MM.1S (cell line): ENCODE measurements around the gene BMP8B.

Experiments
- DNase-seq: peaks from one replicate; pipeline ENCODE4 v3.0.0-alpha.2; 2015
- H2AFZ ChIP-seq: fragments of 300-600 bp; sonication (generic); 2 replicates; pipeline ENCODE4 v1.6.0; 2016; ENCODE audit warnings: antibody characterized with exemption, low read length
- H3F3A ChIP-seq: fragments of 300-600 bp; sonication (generic); 2 replicates; pipeline ENCODE4 v1.6.1; 2016; ENCODE audit warnings: mild to moderate bottlenecking, antibody characterized with exemption, low read length, moderate library complexity, mixed read lengths; ENCODE audit not compliant: insufficient read depth
- H3K27ac ChIP-seq: fragments of 300-600 bp; sonication (generic); 2 replicates; pipeline ENCODE4 v1.5.1; 2016; ENCODE audit warnings: mild to moderate bottlenecking, low read length
- H3K27me3 ChIP-seq: fragments of 300-600 bp; sonication (generic); replicated peaks from 2 replicates; pipeline ENCODE4 v1.6.0; 2016; ENCODE audit warnings: low read length; ENCODE audit not compliant: insufficient read depth
- H3K36me3 ChIP-seq: fragments of 300-600 bp; sonication (generic); replicated peaks from 2 replicates; pipeline ENCODE4 v1.6.1; 2016; ENCODE audit warnings: mild to moderate bottlenecking, low read length, mixed read lengths; ENCODE audit not compliant: insufficient read depth
- H3K4me1 ChIP-seq: fragments of 300-600 bp; sonication (generic); 2 replicates; pipeline ENCODE4 v1.6.1; 2016; ENCODE audit warnings: low read length, mixed read lengths
- H3K4me2 ChIP-seq: fragments of 300-600 bp; sonication (generic); 2 replicates; pipeline ENCODE4 v1.6.0; 2016; ENCODE audit warnings: low read depth, low read length
- H3K4me3 ChIP-seq: fragments of 300-600 bp; sonication (generic); 2 replicates; pipeline ENCODE4 v1.5.1; 2016; ENCODE audit warnings: low read length, mixed read lengths
- H3K79me2 ChIP-seq: fragments of 300-600 bp; sonication (generic); 2 replicates; pipeline ENCODE4 v1.6.1; 2016; ENCODE audit warnings: mixed run types, low read length, mixed read lengths
- H3K9ac ChIP-seq: fragments of 300-600 bp; sonication (generic); 2 replicates; pipeline ENCODE4 v1.6.1; 2016; ENCODE audit warnings: low read length, mixed read lengths
- H3K9me2 ChIP-seq: fragments of 300-600 bp; sonication (generic); replicated peaks from 2 replicates; pipeline ENCODE4 v1.6.1; 2016; ENCODE audit warnings: mild to moderate bottlenecking, low read length, mixed read lengths; ENCODE audit not compliant: insufficient read depth
- H3K9me3 ChIP-seq: fragments of 300-600 bp; sonication (generic); replicated peaks from 2 replicates; pipeline ENCODE4 v1.6.1; 2016; ENCODE audit warnings: mild to moderate bottlenecking, low read length, mixed read lengths; ENCODE audit not compliant: insufficient read depth
- H4K20me1 ChIP-seq: fragments of 300-600 bp; sonication (generic); 2 replicates; pipeline ENCODE4 v1.6.1; 2016; ENCODE audit warnings: mild to moderate bottlenecking, low read length, moderate library complexity, mixed read lengths; ENCODE audit not compliant: insufficient read depth
- CTCF ChIP-seq: fragments of 300-600 bp; sonication (generic); IDR thresholded peaks from 2 replicates; pipeline ENCODE4 v1.5.1; 2016; ENCODE audit warnings: antibody characterized with exemption, low read length, mixed read lengths
- EZH2 ChIP-seq: fragments of 300-600 bp; sonication (generic); optimal IDR thresholded peaks from 2 replicates; pipeline ENCODE3; 2017; ENCODE audit warnings: low read depth, mild to moderate bottlenecking, antibody characterized with exemption, low read length, mixed read lengths
- EZH2phosphoT487 ChIP-seq: fragments of 300-600 bp; sonication (generic); IDR thresholded peaks from 2 replicates; pipeline ENCODE4 v1.6.1; 2018; ENCODE audit warnings: antibody characterized with exemption, low read length

The BMP8B gene

GRCh38 chr1:39788758-39789570 lies at the start of gene BMP8B:
BMP8B (minus strand) TSS chr1:39788865; CDS start chr1:39788485, 380 bp downstream.
- TF ChIP-seq EZH2, result no peak
- TF ChIP-seq EZH2phosphoT487, result no peak
- no peak for TF ChIP-seq CTCF
- Histone ChIP-seq H2AFZ (peak within 1 kb of the TSS; percentile 91), H3K27me3 (no peaks in the 10 kb centered on the region), H4K20me1 (no peaks in the 10 kb centered on the region), H3K79me2 (peaks cover 31% of the 10 kb centered on the region), H3K4me1 (peaks cover 9% of the 10 kb centered on the region), H3K36me3 (no peaks in the 10 kb centered on the region), H3K9me2 (no peaks in the 10 kb centered on the region), H3K4me3 (peak within 1 kb of the TSS; percentile 84), H3K9ac (peak within 1 kb of the TSS; percentile 77), H3K27ac (peak within 1 kb of the TSS; percentile 58; the same call in 1 of the 2 replicates), H3F3A (peaks cover 5% of the 10 kb centered on the region), H3K9me3 (no peaks in the 10 kb centered on the region), H3K4me2 (peak within 1 kb of the TSS; percentile 98)
- peak; percentile 77 for DNase-seq

GRCh38 chr1:39836595-39837110 lies 48.0 kb upstream of the BMP8B start:
- H3K9me2 ChIP-seq, result no peaks in the 10 kb centered on the region
- no peaks in the 10 kb centered on the region for H4K20me1 ChIP-seq
- no peaks in the 10 kb centered on the region; the same call in 1 of the 2 replicates for H3K36me3 ChIP-seq
- no peak overlapping the region for H3K27ac ChIP-seq
- no peaks in the 10 kb centered on the region for H3K27me3 ChIP-seq
- no peaks in the 10 kb centered on the region for H3K79me2 ChIP-seq
- no peak overlapping the region for H3K4me3 ChIP-seq
- no peaks in the 10 kb centered on the region for H3K9me3 ChIP-seq
- TF ChIP-seq CTCF (no peak), EZH2 (no peak), EZH2phosphoT487 (no peak)
- H3K4me2 ChIP-seq, result no peak overlapping the region
- H2AFZ ChIP-seq, result no peak overlapping the region
- no peaks in the 10 kb centered on the region for H3K4me1 ChIP-seq
- H3K9ac ChIP-seq, result no peak overlapping the region
- no peaks in the 10 kb centered on the region for H3F3A ChIP-seq
- no peak for DNase-seq

- H3K9ac ChIP-seq, result no peak overlapping the region
- no peak for DNase-seq
- no peaks in the 10 kb centered on the region for H3K9me3 ChIP-seq
- no peaks in the 10 kb centered on the region for H3K27me3 ChIP-seq
- TF ChIP-seq EZH2 (no peak), EZH2phosphoT487 (no peak), CTCF (no peak)
- no peak overlapping the region for H3K4me2 ChIP-seq
- no peak overlapping the region for H3K27ac ChIP-seq
- H4K20me1 ChIP-seq, result no peaks in the 10 kb centered on the region
- H3K9me2 ChIP-seq, result no peaks in the 10 kb centered on the region
- no peaks in the 10 kb centered on the region for H3K4me1 ChIP-seq
- no peak overlapping the region for H3K4me3 ChIP-seq
- H3K36me3 ChIP-seq, result no peaks in the 10 kb centered on the region; the same call in 1 of the 2 replicates
- H3F3A ChIP-seq, result no peaks in the 10 kb centered on the region
- no peak overlapping the region for H2AFZ ChIP-seq
- no peaks in the 10 kb centered on the region for H3K79me2 ChIP-seq
These were observed 47.4 kb upstream of the BMP8B start for GRCh38 chr1:39835935-39836594.
